ENCODE measurements around the gene DCAF6.

The DCAF6 gene

DNA sequence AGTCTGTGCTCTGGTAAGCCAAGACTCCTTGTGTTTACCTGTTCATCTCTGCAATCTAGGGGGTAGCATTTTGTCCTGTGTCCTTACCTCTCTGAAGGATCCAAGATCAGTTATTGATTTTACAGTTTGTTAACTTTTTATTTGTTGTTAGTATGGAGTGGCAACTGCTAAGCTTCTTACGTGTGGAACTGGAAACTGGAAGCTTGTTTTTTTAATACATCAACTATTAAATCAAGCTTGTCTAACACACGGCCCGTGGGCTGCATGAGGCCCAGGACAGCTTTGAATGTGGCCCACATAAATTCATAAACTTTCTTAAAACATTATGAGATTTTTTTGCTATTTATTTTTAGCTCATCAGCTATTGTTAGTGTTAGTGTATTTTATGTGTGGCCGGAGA, 29.6 kb downstream of the DCAF6 start:
- DNase-seq (ENCODE audit: low read depth in 2 of 2), result no peak

DNA sequence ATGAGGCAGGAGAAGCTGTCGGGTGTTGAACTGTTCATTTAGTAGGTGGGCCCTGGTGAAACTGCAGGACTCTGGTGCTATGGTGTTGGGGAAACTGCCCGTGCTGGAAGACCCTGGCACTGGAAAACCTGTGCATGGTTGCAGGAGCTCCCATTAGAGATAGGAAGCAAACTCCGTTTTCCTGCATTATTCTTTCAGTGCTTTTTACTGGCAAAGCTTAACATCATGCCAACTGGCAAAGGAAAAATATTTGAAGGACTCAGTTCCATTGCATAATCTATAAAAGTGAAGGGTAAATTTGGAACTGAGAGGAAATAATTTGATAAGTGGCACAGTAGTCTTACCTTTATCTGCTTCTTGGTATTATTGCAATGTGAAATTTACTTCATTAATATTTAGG, 32.1 kb downstream of the DCAF6 start:
- no peak for DNase-seq (ENCODE audit: low read depth in 2 of 2)

DNA sequence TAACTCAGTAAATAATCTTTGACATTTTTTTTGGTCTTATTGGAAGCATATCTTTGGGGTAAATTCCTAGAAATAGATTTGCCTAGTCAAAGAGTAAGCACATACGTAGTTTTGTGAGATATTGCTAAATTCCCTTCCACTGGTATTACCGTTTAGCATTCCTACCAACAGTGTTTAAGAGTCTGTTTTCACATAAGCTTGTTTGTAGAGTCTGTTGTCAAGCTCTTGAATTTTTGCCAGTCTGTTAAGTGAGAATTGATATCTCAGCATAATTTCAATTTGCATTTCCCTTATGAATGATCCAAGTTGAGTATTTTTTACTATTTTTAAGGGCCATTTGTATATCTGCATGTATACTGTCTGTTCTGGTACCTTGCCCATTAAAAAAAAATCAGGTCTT, 37.3 kb downstream of the DCAF6 start:
- no peak for DNase-seq (ENCODE audit: low read depth in 2 of 2)

- no peak for DNase-seq (ENCODE audit: low read depth in 2 of 2)
Measured at GRCh38 chr1:167974698-167975097, 38.2 kb downstream of the DCAF6 start.

- no peak for DNase-seq (ENCODE audit: low read depth in 2 of 2)
Measured at GRCh38 chr1:167977245-167977644, 40.8 kb downstream of the DCAF6 start.

- no peak for DNase-seq (ENCODE audit: low read depth in 2 of 2)
Measured at GRCh38 chr1:167981933-167982332, 45.5 kb downstream of the DCAF6 start.

- no peak for DNase-seq (ENCODE audit: low read depth in 2 of 2)
Measured at GRCh38 chr1:167983797-167984420, 47.4 kb downstream of the DCAF6 start.

DNA sequence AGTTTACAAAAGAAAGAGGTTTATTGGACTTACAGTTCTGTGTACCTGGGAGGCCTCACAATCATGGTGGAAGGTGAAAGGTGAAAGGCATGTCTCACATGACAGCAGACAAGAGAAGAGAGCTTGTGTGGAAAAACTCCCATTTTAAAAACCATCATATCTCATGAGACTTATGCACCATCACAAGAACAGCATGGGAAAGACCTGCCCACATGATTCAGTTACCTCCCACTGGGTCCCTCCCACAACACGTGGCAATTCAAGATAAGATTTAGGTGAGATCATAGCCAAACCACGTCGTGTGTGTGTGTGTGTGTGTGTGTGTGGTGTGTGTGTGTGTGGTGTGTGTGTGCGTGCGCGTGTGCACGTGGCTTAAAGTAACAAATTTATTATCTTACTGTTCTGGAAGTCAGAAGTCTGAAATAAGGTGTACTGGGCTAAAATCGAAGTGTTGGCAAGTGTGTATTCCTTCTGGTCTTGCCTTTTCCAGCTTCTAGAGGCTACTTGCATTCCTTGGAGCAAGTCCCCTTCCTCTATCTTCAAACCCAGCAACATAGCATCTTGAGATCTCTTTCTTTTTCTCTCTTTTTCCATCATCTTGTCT, 48.5 kb downstream of the DCAF6 start:
- no peak for DNase-seq (ENCODE audit: low read depth in 2 of 2)

DNA sequence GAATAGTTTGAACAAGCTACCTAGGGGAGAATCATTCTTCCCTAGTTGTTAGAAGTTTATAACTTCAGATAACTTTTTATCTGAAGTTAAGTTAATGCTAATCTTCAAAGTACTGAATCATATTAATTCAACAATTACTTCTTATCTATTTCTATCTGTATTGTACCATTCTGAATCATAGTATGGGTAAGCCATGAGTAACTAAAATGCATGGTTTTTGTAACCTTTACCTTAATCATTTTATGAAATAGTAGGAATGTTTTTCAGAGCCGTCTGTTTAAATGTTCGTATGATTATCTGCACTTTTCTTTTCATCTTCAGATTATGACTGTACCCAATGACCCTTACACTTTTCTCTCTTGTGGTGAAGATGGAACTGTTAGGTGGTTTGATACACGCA, 50.7 kb downstream of the DCAF6 start:
- no peak for DNase-seq (ENCODE audit: low read depth in 2 of 2)

GRCh38 chr1:167991546-167991945, 55.1 kb downstream of the DCAF6 start:
- no peak for DNase-seq (ENCODE audit: low read depth in 2 of 2)

- no peak for DNase-seq (ENCODE audit: low read depth in 2 of 2)
Measured at GRCh38 chr1:167993720-167994119, 57.2 kb downstream of the DCAF6 start.

GRCh38 chr1:167994560-167994959, 58.1 kb downstream of the DCAF6 start:
- no peak for DNase-seq (ENCODE audit: low read depth in 2 of 2)

- DNase-seq (ENCODE audit: low read depth in 2 of 2), result no peak
Measured at GRCh38 chr1:167995038-167995437, 58.6 kb downstream of the DCAF6 start.

GRCh38 chr1:167996266-167996665, 59.8 kb downstream of the DCAF6 start:
- no peak for DNase-seq (ENCODE audit: low read depth in 2 of 2)

DNA sequence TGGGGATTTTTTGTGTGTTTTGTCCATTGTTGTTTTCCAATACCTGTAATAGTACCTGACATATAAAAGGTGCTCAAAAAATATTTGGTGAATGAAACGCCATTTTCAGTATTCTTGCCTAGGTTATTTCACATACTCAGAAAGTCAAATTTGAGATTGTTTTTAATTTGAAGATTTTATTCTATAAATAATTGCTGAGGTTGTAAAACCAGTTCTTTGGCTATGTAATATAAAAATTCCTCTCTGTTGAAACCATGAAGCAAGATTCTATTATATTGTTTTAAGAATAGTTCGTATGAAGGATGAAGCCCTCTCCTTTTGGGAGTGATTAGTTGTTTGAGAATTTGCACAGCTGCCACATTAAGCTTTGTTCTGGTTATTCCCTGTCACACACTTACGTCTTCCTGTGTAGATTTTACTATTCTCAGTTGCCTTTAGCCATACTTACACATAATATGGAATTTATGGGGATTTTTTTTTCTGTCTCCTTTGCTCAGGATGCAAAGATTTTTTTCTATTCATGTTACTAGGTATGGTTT, 60.6 kb downstream of the DCAF6 start:
- DNase-seq (ENCODE audit: low read depth in 2 of 2), result no peak

GRCh38 chr1:167999877-168000276, 63.4 kb downstream of the DCAF6 start:
- DNase-seq (ENCODE audit: low read depth in 2 of 2), result no peak

- DNase-seq (ENCODE audit: low read depth in 2 of 2), result no peak
Measured at GRCh38 chr1:168000656-168001055, 64.2 kb downstream of the DCAF6 start.

- DNase-seq (ENCODE audit: low read depth in 2 of 2), result no peak
Measured at GRCh38 chr1:168001213-168001612, 64.7 kb downstream of the DCAF6 start.

- DNase-seq (ENCODE audit: low read depth in 2 of 2), result no peak
Measured at GRCh38 chr1:168004531-168004930, 68.0 kb downstream of the DCAF6 start.

DNA sequence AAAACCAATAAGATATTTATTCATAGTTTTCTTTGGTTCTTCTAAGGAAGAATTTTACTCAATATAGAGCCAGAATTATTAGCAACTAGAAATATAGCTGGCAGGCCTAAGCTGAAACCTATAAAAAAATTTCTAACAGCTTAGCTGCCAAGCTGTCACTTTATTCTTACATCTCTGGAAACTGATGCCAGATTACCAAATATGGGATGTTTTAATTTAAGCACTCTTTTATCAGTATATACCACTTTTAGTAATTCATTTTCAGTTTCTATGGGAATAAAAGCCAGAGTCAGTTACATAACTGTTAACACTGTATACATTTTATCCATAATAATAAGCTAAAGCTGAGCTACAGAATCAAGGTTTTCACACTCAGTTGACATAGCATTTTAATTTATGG, 69.0 kb downstream of the DCAF6 start:
- no peak for DNase-seq (ENCODE audit: low read depth in 2 of 2)

DNA sequence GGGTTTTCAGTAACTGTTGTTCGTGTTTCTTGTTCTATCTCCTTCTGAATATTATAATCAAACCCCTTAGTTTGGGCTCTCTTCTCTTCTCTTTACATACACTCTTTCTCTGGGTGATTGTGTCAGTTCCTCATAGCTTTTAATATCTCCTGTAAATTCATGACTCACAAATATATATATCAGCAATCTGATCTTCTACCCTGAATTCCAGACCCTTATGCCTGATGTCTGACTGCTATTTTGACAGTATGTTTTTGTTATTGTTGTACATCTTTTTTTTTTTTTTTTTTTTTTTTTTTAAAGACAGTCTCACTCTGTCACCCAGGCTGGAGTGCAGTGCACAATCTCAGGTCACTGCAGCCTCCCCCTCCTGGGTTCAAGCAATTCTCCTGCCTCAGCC, 71.2 kb downstream of the DCAF6 start:
- DNase-seq (ENCODE audit: low read depth in 2 of 2), result no peak

DNA sequence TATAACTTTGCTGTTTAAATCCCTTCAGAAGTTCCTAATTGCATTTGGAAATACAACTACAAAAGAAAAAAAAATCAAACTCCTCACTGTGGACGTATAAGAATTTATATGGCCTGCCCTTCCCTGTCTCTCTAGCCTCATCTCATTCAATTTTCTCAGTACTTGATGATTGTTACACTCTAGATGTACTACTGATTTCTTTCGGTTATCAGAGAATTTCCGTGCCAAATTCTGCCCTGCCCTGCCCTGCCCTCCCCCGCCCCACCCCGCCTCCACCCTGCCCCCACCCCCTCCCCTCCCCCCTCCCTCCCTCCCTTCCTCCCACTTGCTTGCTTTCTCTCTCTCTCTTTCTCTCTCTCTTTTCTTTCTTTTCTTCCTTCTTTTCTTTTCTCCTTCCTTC, 72.1 kb downstream of the DCAF6 start:
- no peak for DNase-seq (ENCODE audit: low read depth in 2 of 2)

- no peak for DNase-seq (ENCODE audit: low read depth in 2 of 2)
Measured at GRCh38 chr1:168009322-168009721, 72.8 kb downstream of the DCAF6 start.

GRCh38 chr1:168019407-168019806, 82.9 kb downstream of the DCAF6 start:
- no peak for DNase-seq (ENCODE audit: low read depth in 2 of 2)

Measured in stimulated activated CD4-positive, alpha-beta T cell treated with anti-CD3 and anti-CD28 coated beads, Interleukin-12 subunit alpha, Interleukin-12 subunit beta, amount 100 ng/mL, for 24 hours (primary cell).